ENCODE data around the gene RSPH1.

DNA sequence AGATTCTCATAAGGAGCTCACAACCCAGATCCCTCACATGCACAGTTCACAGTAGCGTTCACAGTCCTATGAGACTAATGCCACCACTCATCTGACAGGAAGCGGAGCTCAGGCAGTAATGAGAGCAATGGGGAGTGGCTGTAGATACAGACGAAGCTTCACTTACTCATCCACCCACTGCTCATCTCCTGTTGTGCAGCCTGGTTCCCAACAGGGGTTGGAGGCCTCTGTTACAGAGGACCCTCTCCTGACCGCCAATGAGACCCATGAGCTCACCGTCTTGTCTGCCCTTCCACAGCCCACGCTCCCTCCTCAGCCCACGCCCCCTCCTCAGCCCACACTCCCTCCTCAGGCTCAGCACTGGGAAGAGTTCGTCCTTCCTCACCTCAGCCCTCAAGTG, 39.6 kb downstream of the RSPH1 start:
- TF ChIP-seq, protein P1, sequence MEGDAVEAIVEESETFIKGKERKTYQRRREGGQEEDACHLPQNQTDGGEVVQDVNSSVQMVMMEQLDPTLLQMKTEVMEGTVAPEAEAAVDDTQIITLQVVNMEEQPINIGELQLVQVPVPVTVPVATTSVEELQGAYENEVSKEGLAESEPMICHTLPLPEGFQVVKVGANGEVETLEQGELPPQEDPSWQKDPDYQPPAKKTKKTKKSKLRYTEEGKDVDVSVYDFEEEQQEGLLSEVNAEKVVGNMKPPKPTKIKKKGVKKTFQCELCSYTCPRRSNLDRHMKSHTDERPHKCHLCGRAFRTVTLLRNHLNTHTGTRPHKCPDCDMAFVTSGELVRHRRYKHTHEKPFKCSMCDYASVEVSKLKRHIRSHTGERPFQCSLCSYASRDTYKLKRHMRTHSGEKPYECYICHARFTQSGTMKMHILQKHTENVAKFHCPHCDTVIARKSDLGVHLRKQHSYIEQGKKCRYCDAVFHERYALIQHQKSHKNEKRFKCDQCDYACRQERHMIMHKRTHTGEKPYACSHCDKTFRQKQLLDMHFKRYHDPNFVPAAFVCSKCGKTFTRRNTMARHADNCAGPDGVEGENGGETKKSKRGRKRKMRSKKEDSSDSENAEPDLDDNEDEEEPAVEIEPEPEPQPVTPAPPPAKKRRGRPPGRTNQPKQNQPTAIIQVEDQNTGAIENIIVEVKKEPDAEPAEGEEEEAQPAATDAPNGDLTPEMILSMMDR (IDR thresholded peaks at IDR 0.05; ENCODE audit: control extremely low read depth in 1 of 3, insufficient read depth in 1 of 3, low read depth in 1 of 3, low read length in 3 of 3), result no peak
- TF ChIP-seq CHD2 (IDR thresholded peaks at IDR 0.05; ENCODE audit: low read length), result no peak
- no peak for TF ChIP-seq JUND (IDR thresholded peaks at IDR 0.05; ENCODE audit: low read length)
- TF ChIP-seq ZNF274 (IDR thresholded peaks at IDR 0.05; ENCODE audit: borderline replicate concordance, extremely low read depth, low read length), result no peak
- TF ChIP-seq POLR2A (IDR thresholded peaks at IDR 0.05; ENCODE audit: control extremely low read depth in 1 of 2, low read depth in 2 of 2, low read length in 2 of 2), result no peak
- no peak for TF ChIP-seq SIN3A (conservative IDR thresholded peaks at IDR 0.05 in 1 of 2, IDR thresholded peaks at IDR 0.05 in 1 of 2; ENCODE audit: low read depth in 1 of 2, low read length in 2 of 2)
- no peak for TF ChIP-seq YY1 (IDR thresholded peaks at IDR 0.05; ENCODE audit: low read depth, low read length)
- TF ChIP-seq POLR2AphosphoS5 (IDR thresholded peaks at IDR 0.05; ENCODE audit: low read depth, low read length), result no peak
- no peak for TF ChIP-seq HDAC2 (IDR thresholded peaks at IDR 0.05; ENCODE audit: borderline replicate concordance in 1 of 2, low read depth in 2 of 2, low read length in 2 of 2)
- TF ChIP-seq TAF1 (IDR thresholded peaks at IDR 0.05; ENCODE audit: low read depth, low read length), result no peak
- TF ChIP-seq RAD21 (IDR thresholded peaks at IDR 0.05 in 1 of 2, conservative IDR thresholded peaks at IDR 0.05 in 1 of 2; ENCODE audit: low read depth in 2 of 2, low read length in 2 of 2), result no peak
- no peak for TF ChIP-seq CBX8 (IDR thresholded peaks at IDR 0.05; ENCODE audit: borderline replicate concordance, low read depth, low read length)
- TF ChIP-seq EZH2 (IDR thresholded peaks at IDR 0.05; ENCODE audit: low read depth, low read length, severe bottlenecking), result no peak
- no peak for TF ChIP-seq POU5F1 (IDR thresholded peaks at IDR 0.05; ENCODE audit: low read depth, low read length)

All from H1 (cell line).